Measurements from ENCODE around the gene PPAT. TPM values are rescaled to one million over a fixed set of nuclear protein-coding genes. Genes with fewer than 3 reads are reported as not detected.
"Not testable (repeated sequence)": the region's sequence is repeated elsewhere in the genome, so short reads cannot be mapped to it uniquely, and the experiment has no call there.

PPAT gene
- polyA plus RNA-seq, 3 donors: 24.8 to 31.3 (median 25.9) TPM

DNA sequence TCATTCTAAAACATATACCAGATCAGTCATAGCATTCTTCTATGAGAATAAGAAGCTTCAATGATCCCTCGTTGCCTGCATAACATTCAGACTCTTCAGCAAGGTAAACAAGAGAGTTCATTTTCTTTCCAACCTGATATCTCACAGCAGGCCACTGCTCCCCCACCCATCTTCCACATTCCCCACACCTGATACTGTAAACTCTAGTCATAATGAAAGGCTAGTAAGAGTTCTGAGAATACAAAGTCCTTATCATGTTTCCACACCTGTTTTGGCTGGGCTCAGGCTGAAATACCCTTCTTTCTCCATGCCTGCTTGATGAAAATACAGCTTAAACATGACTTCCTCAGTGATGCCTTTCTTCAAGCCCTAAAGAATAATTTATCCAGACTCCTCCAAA lies 45.9 kb downstream of the PPAT start:
- DNase-seq: no peak

GRCh38 chr4:56388306-56388705 lies 47.1 kb downstream of the PPAT start:
- no peak for DNase-seq

GRCh38 chr4:56387023-56388001 lies 48.1 kb downstream of the PPAT start, which contains the start of gene AASDH:
Gene AASDH, minus strand, starts transcription at chr4:56387491. Its CDS starts 3,192 bp downstream, at chr4:56384299.
- DNase-seq: peak; percentile 96

DNA sequence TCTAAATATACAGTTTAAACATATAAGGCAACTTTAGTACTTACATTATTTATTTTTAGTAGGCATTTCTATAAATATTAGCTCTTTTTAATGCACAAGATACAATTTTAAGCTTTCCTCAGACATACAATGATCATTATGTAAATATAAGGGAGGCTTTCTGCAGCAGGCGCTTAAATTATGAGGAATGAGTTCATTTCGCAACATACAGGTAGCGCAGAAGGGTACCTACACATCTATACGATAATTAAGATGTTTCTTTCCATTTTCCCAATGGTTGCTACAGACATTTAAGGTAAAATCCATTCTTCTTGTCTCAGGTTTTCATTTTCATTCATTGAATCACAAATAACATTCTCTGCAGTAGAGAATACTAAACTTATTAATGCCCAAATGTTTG lies 49.3 kb downstream of the PPAT start:
- DNase-seq: no peak

- no peak for DNase-seq
Observed at GRCh38 chr4:56375458-56375857, 60.0 kb downstream of the PPAT start.

DNA sequence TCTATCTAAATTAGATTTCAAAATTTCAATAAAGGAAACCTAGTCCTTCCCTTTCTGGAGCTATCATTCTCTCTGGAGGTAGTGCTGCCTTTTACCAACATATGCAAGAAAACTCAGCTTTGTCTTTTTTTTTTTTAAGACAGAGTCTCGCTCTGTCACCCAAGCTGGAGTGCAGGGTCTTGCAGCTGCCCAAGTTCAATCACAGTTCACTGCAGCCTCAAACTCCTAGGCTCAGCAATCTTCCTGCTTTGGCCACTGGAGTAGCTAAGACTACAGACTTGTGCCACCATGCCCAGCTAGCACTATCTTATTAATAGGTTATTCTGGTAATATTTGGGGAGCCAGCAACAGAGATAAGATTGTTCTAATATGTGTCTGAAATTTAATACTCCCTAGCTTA lies 60.5 kb downstream of the PPAT start:
- DNase-seq: no peak

DNA sequence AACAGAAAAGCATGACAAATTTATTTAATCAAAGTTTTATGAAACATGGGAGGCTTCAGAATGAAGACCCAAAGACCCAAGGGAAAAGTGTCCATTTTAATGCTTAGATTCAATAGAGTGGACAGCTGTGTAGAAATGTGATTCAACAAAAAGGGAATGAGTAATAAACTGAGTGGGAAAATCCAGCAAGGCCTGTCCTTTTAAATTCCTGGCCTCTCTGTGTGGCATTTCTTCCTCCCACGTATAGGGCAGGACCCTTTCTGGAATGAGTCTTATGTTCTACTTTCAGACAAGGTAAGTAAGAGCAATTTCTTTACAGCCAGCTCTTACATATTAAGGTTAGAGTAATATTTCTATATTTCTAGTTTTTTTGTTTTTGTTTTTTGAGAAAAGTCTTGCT lies 62.6 kb downstream of the PPAT start:
- DNase-seq: no peak

- no peak for DNase-seq
Observed at GRCh38 chr4:56371426-56372220, 63.8 kb downstream of the PPAT start.

DNA sequence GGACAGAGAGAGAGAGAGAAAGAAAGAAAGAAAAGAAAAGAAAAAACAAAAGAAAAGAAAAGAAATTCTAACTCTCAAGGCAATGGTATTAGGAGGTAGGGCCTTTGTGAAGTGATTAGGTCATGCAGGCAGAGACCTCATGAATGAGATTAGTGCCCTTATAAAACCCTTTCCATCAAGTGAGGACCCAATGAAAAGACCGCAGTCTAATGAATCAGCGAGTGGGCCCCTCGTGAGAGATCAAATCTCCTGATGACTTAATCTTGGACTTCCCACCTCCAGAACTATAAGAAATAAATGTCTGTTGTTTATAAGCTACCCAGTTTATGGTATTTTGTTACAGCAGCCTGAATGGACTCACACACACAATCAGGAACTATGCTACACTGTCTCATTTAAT lies 65.0 kb downstream of the PPAT start:
- DNase-seq: no peak

- not testable (repeated sequence) for DNase-seq
Observed at GRCh38 chr4:56362981-56363380, 72.4 kb downstream of the PPAT start.

- no peak for DNase-seq
Observed at GRCh38 chr4:56360071-56360470, 75.3 kb downstream of the PPAT start.

- DNase-seq: no peak
Observed at GRCh38 chr4:56356650-56357049, 78.8 kb downstream of the PPAT start.

- DNase-seq: no peak
Observed at GRCh38 chr4:56348576-56348975, 86.8 kb downstream of the PPAT start.

DNA sequence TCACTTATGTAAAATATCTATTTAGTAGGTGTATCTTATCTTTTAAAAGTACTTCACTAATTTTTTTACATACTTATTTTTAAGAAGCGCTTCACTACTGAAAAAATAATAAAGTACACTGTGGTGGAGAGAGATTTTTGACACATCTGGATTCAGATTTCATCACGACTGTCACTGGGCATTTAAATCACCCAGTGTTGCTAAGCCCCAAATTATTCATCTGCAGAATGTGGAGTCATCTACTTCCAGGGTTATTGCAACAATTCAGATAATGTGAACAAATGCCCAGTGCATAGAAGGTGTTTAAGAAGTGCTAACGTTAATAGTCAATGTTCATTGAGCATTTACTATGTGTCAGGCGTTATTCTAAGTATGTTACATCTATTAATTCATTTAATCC lies 90.0 kb downstream of the PPAT start:
- no peak for DNase-seq

Other genes with a start within 250 kb of the PPAT start
- gene AASDH, start 48.1 kb downstream of the PPAT start, polyA plus RNA-seq (ENCODE audit: insufficient read length in 3 of 3): 10 to 100 TPM; 23.6 to 38.4 (median 26.7) TPM
- gene PAICS, start 645 bp upstream of the PPAT start, polyA plus RNA-seq (ENCODE audit: insufficient read length in 3 of 3): 100 to 1,000 TPM; 110 to 124 (median 116) TPM
- gene SRP72, start 32.0 kb upstream of the PPAT start, polyA plus RNA-seq (ENCODE audit: insufficient read length in 3 of 3): 100 to 1,000 TPM; 117 to 132 (median 119) TPM
- gene ARL9, start 70.2 kb upstream of the PPAT start, polyA plus RNA-seq (ENCODE audit: insufficient read length in 3 of 3): 1 to 10 TPM; 1.9 to 2.1 (median 2.0) TPM
- 10 to 100 TPM; 11.0 to 16.4 (median 13.5) TPM for gene HOPX, start 245.7 kb upstream of the PPAT start, polyA plus RNA-seq (ENCODE audit: insufficient read length in 3 of 3)